Suprapubic skin (tissue), 4 donors: ENCODE measurements around the gene LATS2.

ENCODE experiments used
- POLR2A ChIP-seq, 2 donors: fragments of 450-650 bp; IDR thresholded peaks; one replicate each; pipeline ENCODE4 v1.6.1; 2017; ENCODE audit warnings: antibody characterized with exemption in 2 of 2, mild to moderate bottlenecking in 2 of 2, moderate library complexity in 2 of 2
- POLR2AphosphoS5 ChIP-seq, 3 donors: sonication (generic); formaldehyde crosslinking; IDR thresholded peaks; one replicate each; pipeline ENCODE4 v1.6.1; 2017; ENCODE audit warnings: antibody characterized with exemption in 3 of 3
- TF ChIP-seq, protein P1 (sequence below), 2 donors: fragments of 200-600 bp in 1 of 2; fragments of 450-650 bp in 1 of 2; sonication (generic) in 1 of 2; IDR thresholded peaks; one replicate each; pipeline ENCODE4 v1.5.1; 2016 to 2019; ENCODE audit warnings: antibody characterized with exemption in 2 of 2, mild to moderate bottlenecking in 1 of 2, moderate library complexity in 1 of 2

DNA sequence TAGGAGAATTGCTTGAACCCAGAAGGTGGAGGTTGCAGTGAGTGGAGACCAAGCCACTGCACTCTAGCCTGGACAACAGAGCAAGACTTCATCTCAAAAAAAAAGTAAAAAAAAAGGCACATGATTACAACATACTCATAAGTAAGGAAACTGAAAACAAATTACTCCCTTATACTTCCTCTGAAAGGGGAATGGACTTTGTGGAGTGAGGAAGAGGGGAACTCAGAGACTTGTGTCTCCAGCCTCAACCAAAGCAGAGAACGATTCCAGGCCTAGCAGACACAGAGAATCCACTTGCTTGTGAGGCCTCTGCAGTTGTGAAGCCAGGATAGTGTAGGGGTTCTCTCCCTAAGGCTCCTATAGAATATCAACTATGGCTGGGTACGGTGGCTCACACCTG is 4.3 kb upstream of the LATS2 start:
- TF ChIP-seq, protein P1, sequence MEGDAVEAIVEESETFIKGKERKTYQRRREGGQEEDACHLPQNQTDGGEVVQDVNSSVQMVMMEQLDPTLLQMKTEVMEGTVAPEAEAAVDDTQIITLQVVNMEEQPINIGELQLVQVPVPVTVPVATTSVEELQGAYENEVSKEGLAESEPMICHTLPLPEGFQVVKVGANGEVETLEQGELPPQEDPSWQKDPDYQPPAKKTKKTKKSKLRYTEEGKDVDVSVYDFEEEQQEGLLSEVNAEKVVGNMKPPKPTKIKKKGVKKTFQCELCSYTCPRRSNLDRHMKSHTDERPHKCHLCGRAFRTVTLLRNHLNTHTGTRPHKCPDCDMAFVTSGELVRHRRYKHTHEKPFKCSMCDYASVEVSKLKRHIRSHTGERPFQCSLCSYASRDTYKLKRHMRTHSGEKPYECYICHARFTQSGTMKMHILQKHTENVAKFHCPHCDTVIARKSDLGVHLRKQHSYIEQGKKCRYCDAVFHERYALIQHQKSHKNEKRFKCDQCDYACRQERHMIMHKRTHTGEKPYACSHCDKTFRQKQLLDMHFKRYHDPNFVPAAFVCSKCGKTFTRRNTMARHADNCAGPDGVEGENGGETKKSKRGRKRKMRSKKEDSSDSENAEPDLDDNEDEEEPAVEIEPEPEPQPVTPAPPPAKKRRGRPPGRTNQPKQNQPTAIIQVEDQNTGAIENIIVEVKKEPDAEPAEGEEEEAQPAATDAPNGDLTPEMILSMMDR (IDR thresholded peaks at IDR 0.05) = no peak
- TF ChIP-seq POLR2A (IDR thresholded peaks at IDR 0.05) (no peak), POLR2AphosphoS5 (IDR thresholded peaks at IDR 0.05) (no peak)
